K562 treated with DMSO at 1 percent for 12 hours (cell line): ENCODE data around the gene MROH2A. TPM values are rescaled to one million over a fixed set of nuclear protein-coding genes. Genes with fewer than 3 reads are reported as not detected.

Experiments
- total RNA-seq: library from RNA; unstranded; fragments of 300-600 nt; gene quantifications from 2 replicates; pipeline ENCODE4 v1.2.3, GENCODE V29; 2022; ENCODE audit not compliant: insufficient read depth

MROH2A gene
- not detected in 2 replicates for total RNA-seq

GRCh38 chr2:233778030-233778429, at the start of gene MROH2A:
TSS of gene MROH2A (plus strand) at chr2:233778330. CDS start at chr2:233779359, 1,029 bp downstream.

GRCh38 chr2:233728723-233729301, 49.3 kb upstream of the MROH2A start, which contains the start of gene UGT1A3:
TSS of gene UGT1A3 (plus strand) at chr2:233729042. CDS start at chr2:233729127, 85 bp downstream.

GRCh38 chr2:233760043-233760442, 18.1 kb upstream of the MROH2A start, which contains the start of gene UGT1A1:
TSS of gene UGT1A1 (plus strand) at chr2:233760270. CDS start at chr2:233760288, 18 bp downstream.

GRCh38 chr2:233854241-233854981, 76.3 kb downstream of the MROH2A start, which contains the start of gene HJURP:
TSS of gene HJURP (minus strand) at chr2:233854535. CDS start at chr2:233854500, 35 bp downstream.

GRCh38 chr2:233867993-233868532, 89.9 kb downstream of the MROH2A start, which contains the start of gene MSL3B:
TSS of gene MSL3B (minus strand) at chr2:233868386.

Other genes with a start within 250 kb of the MROH2A start
- gene USP40, start 211.5 kb upstream of the MROH2A start, total RNA-seq, result 8.2 and 13.2 TPM in 2 replicates
- gene UGT1A8, start 160.7 kb upstream of the MROH2A start, total RNA-seq, result not detected in 2 replicates
- not detected in 2 replicates for gene UGT1A10, start 141.9 kb upstream of the MROH2A start, total RNA-seq
- gene UGT1A9, start 106.4 kb upstream of the MROH2A start, total RNA-seq, result not detected in 2 replicates
- not detected in 2 replicates for gene UGT1A7, start 96.4 kb upstream of the MROH2A start, total RNA-seq
- not detected in 2 replicates for gene UGT1A6, start 85.4 kb upstream of the MROH2A start, total RNA-seq
- not detected in 2 replicates for gene UGT1A5, start 65.4 kb upstream of the MROH2A start, total RNA-seq
- gene UGT1A4, start 59.6 kb upstream of the MROH2A start, total RNA-seq, result not detected in 2 replicates
- not detected in 2 replicates for gene UGT1A3, start 49.3 kb upstream of the MROH2A start, total RNA-seq
- gene UGT1A1, start 18.1 kb upstream of the MROH2A start, total RNA-seq, result not detected in 2 replicates
- gene HJURP, start 76.2 kb downstream of the MROH2A start, total RNA-seq, result 13.3 and 29.6 TPM in 2 replicates
- gene TRPM8, start 139.0 kb downstream of the MROH2A start, total RNA-seq, result not detected in 2 replicates